ENCODE results near the gene P2RY14. TPM values are rescaled to one million over a fixed set of nuclear protein-coding genes. Genes with fewer than 3 reads are reported as not detected.

P2RY14 gene
- total and polyA plus RNA-seq, 2 of the 13 experiments (the other 11 are each of a cell fraction or from before 2014, with no cell fraction given) = not detected

- TF ChIP-seq SAFB2 (CRISPR knock-in tag; IDR thresholded peaks at IDR 0.05; ENCODE audit: borderline replicate concordance, low read depth) = no peak
- peak; percentile 62; the same call in 1 of the 2 replicates for TF ChIP-seq ZNF792 (CRISPR knock-in tag; IDR thresholded peaks at IDR 0.05)
- TF ChIP-seq, protein P1, sequence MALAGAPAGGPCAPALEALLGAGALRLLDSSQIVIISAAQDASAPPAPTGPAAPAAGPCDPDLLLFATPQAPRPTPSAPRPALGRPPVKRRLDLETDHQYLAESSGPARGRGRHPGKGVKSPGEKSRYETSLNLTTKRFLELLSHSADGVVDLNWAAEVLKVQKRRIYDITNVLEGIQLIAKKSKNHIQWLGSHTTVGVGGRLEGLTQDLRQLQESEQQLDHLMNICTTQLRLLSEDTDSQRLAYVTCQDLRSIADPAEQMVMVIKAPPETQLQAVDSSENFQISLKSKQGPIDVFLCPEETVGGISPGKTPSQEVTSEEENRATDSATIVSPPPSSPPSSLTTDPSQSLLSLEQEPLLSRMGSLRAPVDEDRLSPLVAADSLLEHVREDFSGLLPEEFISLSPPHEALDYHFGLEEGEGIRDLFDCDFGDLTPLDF (CRISPR knock-in tag; IDR thresholded peaks at IDR 0.05) = no peak
- TF ChIP-seq ZFX (CRISPR knock-in tag; IDR thresholded peaks at IDR 0.05; ENCODE audit: low read depth) = no peak
- no peak for TF ChIP-seq CHCHD3 (CRISPR knock-in tag; IDR thresholded peaks at IDR 0.05)
- no peak for TF ChIP-seq ZNF562 (CRISPR knock-in tag; IDR thresholded peaks at IDR 0.05; ENCODE audit: borderline replicate concordance)
- TF ChIP-seq CHD2 (IDR thresholded peaks at IDR 0.05; ENCODE audit: low read depth, low read length) = no peak
- TF ChIP-seq, protein P2, sequence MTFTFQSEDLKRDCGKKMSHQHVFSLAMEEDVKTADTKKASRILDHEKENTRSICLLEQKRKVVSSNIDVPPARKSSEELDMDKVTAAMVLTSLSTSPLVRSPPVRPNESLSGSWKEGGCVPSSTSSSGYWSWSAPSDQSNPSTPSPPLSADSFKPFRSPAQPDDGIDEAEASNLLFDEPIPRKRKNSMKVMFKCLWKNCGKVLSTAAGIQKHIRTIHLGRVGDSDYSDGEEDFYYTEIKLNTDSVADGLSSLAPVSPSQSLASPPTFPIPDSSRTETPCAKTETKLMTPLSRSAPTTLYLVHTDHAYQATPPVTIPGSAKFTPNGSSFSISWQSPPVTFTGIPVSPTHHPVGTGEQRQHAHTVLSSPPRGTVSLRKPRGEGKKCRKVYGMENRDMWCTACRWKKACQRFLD (CRISPR knock-in tag; IDR thresholded peaks at IDR 0.05; ENCODE audit: borderline replicate concordance) = no peak
- TF ChIP-seq ZNF329 (CRISPR knock-in tag; IDR thresholded peaks at IDR 0.05; ENCODE audit: low read depth) = no peak
- TF ChIP-seq ZNF331 (CRISPR knock-in tag; IDR thresholded peaks at IDR 0.05) = peak; percentile 96
- no peak for TF ChIP-seq IKZF4 (CRISPR knock-in tag; IDR thresholded peaks at IDR 0.05; ENCODE audit: borderline replicate concordance, low read depth, not compliant biosample characterization)
- TF ChIP-seq ZNF672 (CRISPR knock-in tag; IDR thresholded peaks at IDR 0.05) = no peak
- TF ChIP-seq ETV5 (CRISPR knock-in tag; IDR thresholded peaks at IDR 0.05; ENCODE audit: borderline replicate concordance) = peak; percentile 73; the same call in 1 of the 2 replicates
- TF ChIP-seq ONECUT2 (CRISPR knock-in tag; IDR thresholded peaks at IDR 0.05) = no peak
- TF ChIP-seq MBNL3 (CRISPR knock-in tag; conservative IDR thresholded peaks at IDR 0.05) = no peak
- TF ChIP-seq KMT2A (CRISPR knock-in tag; IDR thresholded peaks at IDR 0.05) = no peak
- peak; percentile 90 for TF ChIP-seq GFI1 (CRISPR knock-in tag; IDR thresholded peaks at IDR 0.05; ENCODE audit: borderline replicate concordance)
- no peak for TF ChIP-seq AHR (CRISPR knock-in tag; IDR thresholded peaks at IDR 0.05)
- TF ChIP-seq NBN (conservative IDR thresholded peaks at IDR 0.05) = no peak
- no peak for TF ChIP-seq CENPT (CRISPR knock-in tag; IDR thresholded peaks at IDR 0.05; ENCODE audit: low read depth)
- TF ChIP-seq GLI4 (CRISPR knock-in tag; IDR thresholded peaks at IDR 0.05; ENCODE audit: borderline replicate concordance) = no peak
- TF ChIP-seq, protein P3, sequence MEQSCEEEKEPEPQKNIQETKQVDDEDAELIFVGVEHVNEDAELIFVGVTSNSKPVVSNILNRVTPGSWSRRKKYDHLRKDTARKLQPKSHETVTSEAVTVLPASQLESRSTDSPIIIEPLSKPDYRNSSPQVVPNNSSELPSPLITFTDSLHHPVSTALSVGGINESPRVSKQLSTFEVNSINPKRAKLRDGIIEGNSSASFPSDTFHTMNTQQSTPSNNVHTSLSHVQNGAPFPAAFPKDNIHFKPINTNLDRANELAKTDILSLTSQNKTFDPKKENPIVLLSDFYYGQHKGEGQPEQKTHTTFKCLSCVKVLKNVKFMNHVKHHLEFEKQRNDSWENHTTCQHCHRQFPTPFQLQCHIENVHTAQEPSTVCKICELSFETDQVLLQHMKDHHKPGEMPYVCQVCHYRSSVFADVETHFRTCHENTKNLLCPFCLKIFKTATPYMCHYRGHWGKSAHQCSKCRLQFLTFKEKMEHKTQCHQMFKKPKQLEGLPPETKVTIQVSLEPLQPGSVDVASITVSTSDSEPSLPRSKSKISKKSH (CRISPR knock-in tag; IDR thresholded peaks at IDR 0.05; ENCODE audit: borderline replicate concordance) = no peak
- TF ChIP-seq ZNF768 (CRISPR knock-in tag; IDR thresholded peaks at IDR 0.05) = no peak
- TF ChIP-seq ATF5 (CRISPR knock-in tag; IDR thresholded peaks at IDR 0.05; ENCODE audit: low read depth) = no peak
- no peak for TF ChIP-seq SP4 (CRISPR knock-in tag; IDR thresholded peaks at IDR 0.05)
These were observed 80.2 kb downstream of the P2RY14 start (continued) for GRCh38 chr3:151197981-151198767.

Data from HepG2 (cell line).